ENCODE measurements around the gene ITLN1. TPM values are rescaled to one million over a fixed set of nuclear protein-coding genes. Genes with fewer than 3 reads are reported as not detected.
"Not testable (repeated sequence)": the region's sequence is repeated elsewhere in the genome, so short reads cannot be mapped to it uniquely, and the experiment has no call there.

Gene ITLN1
- polyA plus RNA-seq, 1 donor (not counting 4 experiments of a cell fraction or from before 2014, with no cell fraction given) = not detected

DNA sequence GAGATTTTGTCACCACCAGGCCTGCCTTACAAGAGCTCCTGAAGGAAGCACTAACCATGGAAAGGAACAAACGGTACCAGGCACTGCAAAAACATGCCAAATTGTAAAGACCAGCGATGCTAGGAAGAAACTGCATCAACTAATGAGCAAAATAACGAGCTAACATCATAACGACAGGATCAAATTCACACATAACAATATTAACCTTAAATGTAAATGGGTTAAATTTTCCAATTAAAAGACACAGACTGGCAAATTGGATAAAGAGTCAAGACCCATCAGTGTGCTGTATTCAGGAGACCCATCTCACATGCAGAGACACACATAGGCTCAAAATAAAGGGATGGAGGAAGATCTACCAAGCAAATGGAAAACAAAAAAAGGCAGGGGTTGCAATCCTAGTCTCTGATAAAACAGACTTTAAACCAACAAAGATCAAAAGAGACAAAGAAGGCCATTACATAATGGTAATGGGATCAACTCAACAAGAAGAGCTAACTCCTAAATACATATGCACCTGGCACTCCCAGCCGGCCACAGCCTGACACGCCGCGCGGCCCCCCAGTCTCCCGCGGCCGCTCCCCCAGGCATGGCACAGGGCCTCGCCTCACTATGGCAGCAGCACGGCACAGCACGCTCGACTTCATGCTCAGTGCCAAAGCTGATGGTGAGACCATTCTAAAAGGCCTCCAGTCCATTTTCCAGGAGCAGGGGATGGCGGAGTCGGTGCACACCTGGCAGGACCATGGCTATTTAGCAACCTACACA lies 9.6 kb upstream of the ITLN1 start:
- H3K4me3 ChIP-seq (ENCODE audit: control insufficient read depth in 2 of 3, extremely low read depth in 1 of 3, insufficient read depth in 2 of 3, low read depth in 1 of 3, low read length in 3 of 3); H3K9me3 ChIP-seq (ENCODE audit: control insufficient read depth, low read depth, low read length); FAIRE-seq; H2AFZ ChIP-seq (ENCODE audit: control insufficient read depth, low read length); H3K27ac ChIP-seq (ENCODE audit: control insufficient read depth, insufficient read depth, low read length); H3K4me2 ChIP-seq (ENCODE audit: control insufficient read depth, extremely low read depth, insufficient read depth, low read depth, low read length); H3K4me1 ChIP-seq (ENCODE audit: control insufficient read depth, extremely low read depth, insufficient read depth, low read length); H3K9me1 ChIP-seq (ENCODE audit: control insufficient read depth, extremely low read depth, insufficient read depth, low read length); dilution Hi-C loops (cut with MboI; ENCODE audit: extremely low pct_ligation_motif_present, low sequenced_read_pairs); H4K20me1 ChIP-seq (ENCODE audit: control insufficient read depth, extremely low read depth, insufficient read depth, low read length); H3K79me2 ChIP-seq (ENCODE audit: control insufficient read depth, insufficient read depth, low read length); H3K27me3 ChIP-seq (ENCODE audit: control insufficient read depth, extremely low read depth, insufficient read depth, low read length); H3K36me3 ChIP-seq (ENCODE audit: control insufficient read depth in 2 of 2, extremely low read depth in 1 of 2, insufficient read depth in 2 of 2, low read length in 2 of 2); H3K9ac ChIP-seq (ENCODE audit: control insufficient read depth, extremely low read depth, insufficient read depth, low read length); DNase-seq (ENCODE audit: low read depth, low spot score): not testable (repeated sequence)

DNA sequence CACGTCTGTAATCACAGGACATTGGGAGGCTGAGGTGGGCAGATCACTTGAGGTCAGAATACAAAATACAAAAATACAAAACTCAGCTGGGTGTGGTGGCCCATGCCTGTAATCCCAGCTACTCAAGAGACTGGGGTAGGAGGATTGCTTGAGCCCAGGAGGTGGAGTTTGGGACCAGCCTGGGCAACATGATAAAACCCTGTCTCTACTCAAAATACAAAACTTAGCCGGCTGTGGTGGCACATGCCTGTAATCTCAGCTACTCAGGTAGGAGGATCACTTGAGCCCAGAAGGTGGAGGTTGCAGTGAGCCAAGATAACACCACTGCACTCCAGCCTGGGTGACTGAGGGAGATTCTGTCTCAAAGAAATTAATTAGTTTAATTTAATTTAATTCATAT lies 6.5 kb upstream of the ITLN1 start:
- Histone ChIP-seq H3K9me3 (ENCODE audit: control insufficient read depth, low read depth, low read length) (no peaks in the 10 kb centered on the region), H3K9ac (ENCODE audit: control insufficient read depth, extremely low read depth, insufficient read depth, low read length) (no peak overlapping the region), H4K20me1 (ENCODE audit: control insufficient read depth, extremely low read depth, insufficient read depth, low read length) (no peaks in the 10 kb centered on the region), H3K79me2 (ENCODE audit: control insufficient read depth, insufficient read depth, low read length) (no peaks in the 10 kb centered on the region), H2AFZ (ENCODE audit: control insufficient read depth, low read length) (no peak overlapping the region), H3K9me1 (ENCODE audit: control insufficient read depth, extremely low read depth, insufficient read depth, low read length) (no peaks in the 10 kb centered on the region), H3K27ac (ENCODE audit: control insufficient read depth, insufficient read depth, low read length) (no peak overlapping the region), H3K4me2 (ENCODE audit: control insufficient read depth, extremely low read depth, insufficient read depth, low read depth, low read length) (no peak overlapping the region), H3K4me1 (ENCODE audit: control insufficient read depth, extremely low read depth, insufficient read depth, low read length) (no peaks in the 10 kb centered on the region), H3K36me3 (ENCODE audit: control insufficient read depth in 2 of 2, extremely low read depth in 1 of 2, insufficient read depth in 2 of 2, low read length in 2 of 2) (no peaks in the 10 kb centered on the region), H3K4me3 (ENCODE audit: control insufficient read depth in 2 of 3, extremely low read depth in 1 of 3, insufficient read depth in 2 of 3, low read depth in 1 of 3, low read length in 3 of 3) (no peak overlapping the region), H3K27me3 (ENCODE audit: control insufficient read depth, extremely low read depth, insufficient read depth, low read length) (no peaks in the 10 kb centered on the region)
- TF ChIP-seq, protein P1, sequence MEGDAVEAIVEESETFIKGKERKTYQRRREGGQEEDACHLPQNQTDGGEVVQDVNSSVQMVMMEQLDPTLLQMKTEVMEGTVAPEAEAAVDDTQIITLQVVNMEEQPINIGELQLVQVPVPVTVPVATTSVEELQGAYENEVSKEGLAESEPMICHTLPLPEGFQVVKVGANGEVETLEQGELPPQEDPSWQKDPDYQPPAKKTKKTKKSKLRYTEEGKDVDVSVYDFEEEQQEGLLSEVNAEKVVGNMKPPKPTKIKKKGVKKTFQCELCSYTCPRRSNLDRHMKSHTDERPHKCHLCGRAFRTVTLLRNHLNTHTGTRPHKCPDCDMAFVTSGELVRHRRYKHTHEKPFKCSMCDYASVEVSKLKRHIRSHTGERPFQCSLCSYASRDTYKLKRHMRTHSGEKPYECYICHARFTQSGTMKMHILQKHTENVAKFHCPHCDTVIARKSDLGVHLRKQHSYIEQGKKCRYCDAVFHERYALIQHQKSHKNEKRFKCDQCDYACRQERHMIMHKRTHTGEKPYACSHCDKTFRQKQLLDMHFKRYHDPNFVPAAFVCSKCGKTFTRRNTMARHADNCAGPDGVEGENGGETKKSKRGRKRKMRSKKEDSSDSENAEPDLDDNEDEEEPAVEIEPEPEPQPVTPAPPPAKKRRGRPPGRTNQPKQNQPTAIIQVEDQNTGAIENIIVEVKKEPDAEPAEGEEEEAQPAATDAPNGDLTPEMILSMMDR (optimal IDR thresholded peaks at IDR 0.05 in 1 of 3, IDR thresholded peaks at IDR 0.05 in 1 of 3, conservative IDR thresholded peaks at IDR 0.05 in 1 of 3; ENCODE audit: extremely low read depth in 1 of 3, insufficient read depth in 2 of 3, low read length in 3 of 3) = no peak
- no peak for TF ChIP-seq EZH2 (IDR thresholded peaks at IDR 0.05; ENCODE audit: low read length)
- DNase-seq (ENCODE audit: low read depth, low spot score) (no peak), FAIRE-seq (no peak)
- dilution Hi-C loops (cut with MboI; ENCODE audit: extremely low pct_ligation_motif_present, low sequenced_read_pairs) = no loop called here

DNA sequence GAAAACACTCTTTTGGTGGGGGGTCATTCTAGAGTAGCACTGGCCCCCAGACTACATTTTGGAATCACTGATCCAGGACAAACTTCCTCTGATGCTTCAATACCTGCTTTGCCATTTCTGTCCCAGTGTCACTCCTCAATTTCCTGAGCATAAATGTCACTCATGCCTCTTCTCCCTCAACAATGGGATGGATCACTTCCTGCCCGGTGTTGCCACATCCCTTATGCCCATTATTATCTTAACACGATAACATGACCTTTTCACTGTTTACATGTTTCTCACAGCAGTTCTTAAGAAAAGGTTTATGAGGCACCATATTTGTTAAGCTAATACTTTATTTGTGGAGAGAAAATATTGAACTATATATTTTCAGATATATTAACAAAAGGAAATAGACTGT lies 3.9 kb upstream of the ITLN1 start:
- H4K20me1 ChIP-seq (ENCODE audit: control insufficient read depth, extremely low read depth, insufficient read depth, low read length) = no peaks in the 10 kb centered on the region
- no peaks in the 10 kb centered on the region for H3K79me2 ChIP-seq (ENCODE audit: control insufficient read depth, insufficient read depth, low read length)
- dilution Hi-C loops (cut with MboI; ENCODE audit: extremely low pct_ligation_motif_present, low sequenced_read_pairs) = no loop called here
- H3K9ac ChIP-seq (ENCODE audit: control insufficient read depth, extremely low read depth, insufficient read depth, low read length) = no peak overlapping the region
- H3K9me3 ChIP-seq (ENCODE audit: control insufficient read depth, low read depth, low read length) = no peaks in the 10 kb centered on the region
- FAIRE-seq (no peak), DNase-seq (ENCODE audit: low read depth, low spot score) (no peak)
- H3K9me1 ChIP-seq (ENCODE audit: control insufficient read depth, extremely low read depth, insufficient read depth, low read length) = no peaks in the 10 kb centered on the region
- no peaks in the 10 kb centered on the region for H3K27me3 ChIP-seq (ENCODE audit: control insufficient read depth, extremely low read depth, insufficient read depth, low read length)
- no peaks in the 10 kb centered on the region for H3K4me1 ChIP-seq (ENCODE audit: control insufficient read depth, extremely low read depth, insufficient read depth, low read length)
- no peak overlapping the region for H2AFZ ChIP-seq (ENCODE audit: control insufficient read depth, low read length)
- H3K4me2 ChIP-seq (ENCODE audit: control insufficient read depth, extremely low read depth, insufficient read depth, low read depth, low read length) = no peak overlapping the region
- TF ChIP-seq, protein P1 (optimal IDR thresholded peaks at IDR 0.05 in 1 of 3, IDR thresholded peaks at IDR 0.05 in 1 of 3, conservative IDR thresholded peaks at IDR 0.05 in 1 of 3; ENCODE audit: extremely low read depth in 1 of 3, insufficient read depth in 2 of 3, low read length in 3 of 3) = no peak
- TF ChIP-seq EZH2 (IDR thresholded peaks at IDR 0.05; ENCODE audit: low read length) = no peak
- no peak overlapping the region for H3K27ac ChIP-seq (ENCODE audit: control insufficient read depth, insufficient read depth, low read length)
- H3K36me3 ChIP-seq (ENCODE audit: control insufficient read depth in 2 of 2, extremely low read depth in 1 of 2, insufficient read depth in 2 of 2, low read length in 2 of 2) = no peaks in the 10 kb centered on the region
- H3K4me3 ChIP-seq (ENCODE audit: control insufficient read depth in 2 of 3, extremely low read depth in 1 of 3, insufficient read depth in 2 of 3, low read depth in 1 of 3, low read length in 3 of 3) = no peak overlapping the region

Data from keratinocyte (primary cell).